Inflammatory macrophage treated with lipopolysaccharide for 4 hours (primary cell): ENCODE results near the gene ASNSD1.
"Not testable (repeated sequence)": the region's sequence is repeated elsewhere in the genome, so short reads cannot be mapped to it uniquely, and the experiment has no call there.

Source experiments
- DNase-seq: peaks from one replicate; pipeline ENCODE4 v3.0.0-alpha.2; 2020

ASNSD1 gene

DNA sequence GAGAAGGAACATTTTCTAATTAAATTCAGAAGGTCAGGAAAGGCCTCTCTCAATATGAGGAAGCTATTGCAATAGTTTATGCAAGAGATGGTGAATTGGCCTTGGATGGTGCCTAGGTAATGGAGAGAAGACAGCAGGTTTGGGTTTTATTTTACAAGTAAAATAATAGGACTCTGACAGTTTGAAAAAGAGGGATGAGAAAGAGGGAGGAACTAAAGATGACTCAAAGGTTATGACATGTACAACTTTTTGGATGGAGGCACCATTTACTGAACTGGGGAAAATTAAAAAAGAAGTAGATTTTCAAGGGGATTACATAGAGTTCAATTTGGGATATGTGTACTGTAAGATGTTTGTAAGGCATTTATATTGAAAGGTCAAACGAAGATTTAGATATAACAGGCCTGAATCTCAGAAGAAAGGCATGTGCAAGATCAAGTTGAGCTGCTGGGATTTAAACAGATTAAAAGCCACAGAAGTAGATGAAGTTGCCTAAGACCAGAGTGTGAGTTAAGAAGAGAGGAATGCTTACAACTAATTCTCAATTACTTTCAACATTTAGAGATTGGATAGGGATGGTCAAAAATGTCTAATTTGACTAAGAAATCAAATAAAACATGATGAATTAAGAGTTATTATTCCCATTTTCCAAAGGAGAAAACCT lies 12.3 kb upstream of the ASNSD1 start:
- no peak for DNase-seq

- no peak for DNase-seq
Observed at GRCh38 chr2:189651284-189651683, 10.0 kb upstream of the ASNSD1 start.

- DNase-seq: not testable (repeated sequence)
Observed at GRCh38 chr2:189653464-189653863, 7.8 kb upstream of the ASNSD1 start.

DNA sequence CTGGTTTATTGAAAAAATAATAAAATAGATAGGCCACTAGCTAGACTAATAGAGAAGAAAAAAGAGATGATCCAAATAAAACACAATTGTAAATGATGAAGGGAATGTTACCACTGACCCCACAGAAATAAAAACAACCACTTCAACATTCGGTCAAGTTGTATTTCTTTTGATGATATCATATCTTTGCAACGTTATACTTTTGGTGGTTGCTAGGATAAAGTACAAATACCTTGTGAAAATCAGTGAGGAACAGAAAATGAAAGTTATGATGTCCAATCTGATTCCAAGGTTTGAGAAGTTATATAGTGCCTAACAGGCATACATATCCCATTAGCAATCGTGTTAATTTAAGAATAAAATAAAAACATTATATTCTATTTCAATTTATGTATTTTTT lies 6.6 kb upstream of the ASNSD1 start:
- peak; percentile 41 for DNase-seq

DNA sequence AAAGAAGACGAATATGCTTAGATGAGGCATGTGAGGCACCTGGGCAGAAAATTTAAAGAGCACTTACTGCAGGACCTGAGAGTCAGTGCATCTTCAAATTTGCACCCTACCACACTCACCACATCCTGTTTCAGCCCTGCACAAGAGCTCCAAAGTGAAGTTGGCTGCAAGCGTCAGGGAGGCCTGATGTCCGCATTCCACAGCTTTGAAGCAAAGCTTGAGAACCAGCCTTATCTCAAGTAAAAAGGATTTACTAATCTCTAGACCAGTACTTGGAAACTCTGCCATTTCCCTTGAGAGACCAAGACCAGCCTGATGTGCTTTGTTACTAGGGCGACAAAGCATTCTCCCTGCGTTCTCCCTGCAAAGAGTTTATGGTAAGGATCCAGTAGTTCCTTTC lies 3.4 kb upstream of the ASNSD1 start:
- DNase-seq: no peak

DNA sequence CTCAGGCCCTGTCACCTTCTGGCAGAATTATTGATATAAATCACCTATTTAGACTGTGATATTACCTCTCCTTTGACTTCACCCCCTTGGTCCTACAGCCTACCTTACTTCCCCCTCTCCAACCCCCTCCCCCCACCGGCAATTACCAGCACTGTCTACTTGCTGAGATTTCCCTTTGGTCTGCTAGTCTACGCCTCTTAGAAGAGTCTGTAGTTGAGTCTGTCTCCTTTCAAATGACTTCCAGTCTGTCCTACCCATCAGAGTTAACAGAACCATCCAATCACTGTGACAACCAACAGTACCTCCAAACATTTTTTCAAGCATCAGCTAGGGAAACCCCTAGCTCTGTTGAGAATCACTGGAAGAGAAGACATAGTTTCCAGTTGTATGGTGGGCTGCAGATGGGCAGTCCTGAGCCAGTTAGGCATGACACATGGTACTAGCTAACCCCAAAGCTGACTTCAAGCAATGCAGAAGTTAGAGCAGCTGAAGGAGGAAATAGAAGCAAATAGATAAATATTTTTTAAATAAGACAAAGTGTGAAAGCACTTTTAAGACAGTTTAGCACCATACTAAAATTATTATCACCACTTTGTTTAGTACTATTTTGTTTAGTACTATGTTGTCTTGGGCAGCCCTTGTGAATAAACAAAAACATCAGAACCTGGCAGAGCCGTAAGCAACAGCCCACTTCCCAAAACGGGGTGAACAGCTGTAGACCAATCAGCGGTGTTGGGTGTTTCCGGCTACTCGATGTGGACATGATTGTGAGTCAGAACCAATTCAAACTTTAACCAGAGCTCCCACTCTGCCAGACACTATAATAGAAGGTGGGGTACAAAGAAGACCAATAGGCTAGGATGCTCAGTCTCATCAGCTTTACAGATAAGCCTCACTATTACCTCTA lies 2.7 kb upstream of the ASNSD1 start:
- DNase-seq: peak; percentile 56

GRCh38 chr2:189659734-189660133 lies 1.5 kb upstream of the ASNSD1 start:
- no peak for DNase-seq

DNA sequence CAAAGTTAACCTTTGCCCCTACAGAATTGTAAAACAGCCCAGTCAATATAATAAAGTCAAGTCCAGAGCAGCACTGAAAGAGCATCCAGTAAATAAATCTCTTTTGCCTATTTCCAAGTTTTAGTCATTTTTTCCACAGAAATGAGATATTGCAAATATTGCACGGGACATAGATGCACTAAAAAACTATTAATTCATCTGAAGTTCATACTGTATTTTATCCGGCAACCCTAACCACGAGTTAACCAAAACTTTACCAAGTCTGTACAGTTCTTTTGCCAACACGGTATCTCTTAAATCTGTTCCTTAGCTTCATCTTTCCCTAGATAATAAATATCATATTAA lies 484 bp upstream of the ASNSD1 start:
- no peak for DNase-seq

GRCh38 chr2:189661957-189662321 lies 680 bp downstream of the ASNSD1 start:
- DNase-seq: no peak

- DNase-seq: no peak
Observed at GRCh38 chr2:189662669-189663226, 1.5 kb downstream of the ASNSD1 start.

GRCh38 chr2:189663319-189663718 lies 2.1 kb downstream of the ASNSD1 start:
- not testable (repeated sequence) for DNase-seq

- DNase-seq: no peak
Observed at GRCh38 chr2:189669913-189670312, 8.7 kb downstream of the ASNSD1 start.

DNA sequence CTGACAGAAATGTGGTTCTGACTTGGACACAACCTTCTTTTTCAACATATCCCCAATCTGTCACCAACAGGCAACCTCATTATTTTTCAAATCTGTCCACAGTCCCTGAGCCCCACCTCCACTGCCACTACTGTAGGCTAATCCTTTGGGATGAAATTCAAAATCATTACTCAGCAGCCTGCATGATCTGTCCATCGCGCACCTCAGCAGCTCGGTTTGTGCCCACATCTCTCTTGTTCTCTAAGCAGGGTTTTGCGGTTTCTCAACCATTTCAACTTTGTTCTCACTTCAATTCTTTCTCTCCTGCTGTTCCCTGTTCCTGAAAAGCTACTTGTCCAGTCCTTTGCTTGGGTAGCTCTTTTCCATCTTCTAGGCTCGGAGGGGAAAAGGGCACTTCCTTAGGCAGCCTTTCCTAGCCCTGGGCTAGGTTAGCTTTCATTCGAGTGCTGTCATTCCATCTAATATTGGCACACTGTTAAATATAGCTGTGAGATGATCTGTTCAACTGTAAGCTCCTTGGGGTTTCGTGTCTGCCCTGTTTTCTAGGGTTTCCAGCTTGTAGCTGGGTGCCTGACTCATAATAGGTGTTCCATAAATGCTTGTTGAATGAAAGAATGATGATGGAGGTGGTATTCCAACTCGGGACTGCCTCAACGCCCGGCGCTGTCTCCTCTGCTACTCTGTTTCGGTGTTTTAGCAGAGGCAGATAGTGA lies 12.6 kb downstream of the ASNSD1 start:
- DNase-seq: no peak

GRCh38 chr2:189674374-189675112 lies 13.3 kb downstream of the ASNSD1 start, which contains the start of gene ANKAR:
ANKAR (plus strand) TSS chr2:189674670; CDS start chr2:189676491, 1,821 bp downstream.
- peak; percentile 93 for DNase-seq

- DNase-seq: no peak
Observed at GRCh38 chr2:189676471-189676870, 15.2 kb downstream of the ASNSD1 start.

- peak; percentile 31 for DNase-seq
Observed at GRCh38 chr2:189679226-189679625, 18.0 kb downstream of the ASNSD1 start.

DNA sequence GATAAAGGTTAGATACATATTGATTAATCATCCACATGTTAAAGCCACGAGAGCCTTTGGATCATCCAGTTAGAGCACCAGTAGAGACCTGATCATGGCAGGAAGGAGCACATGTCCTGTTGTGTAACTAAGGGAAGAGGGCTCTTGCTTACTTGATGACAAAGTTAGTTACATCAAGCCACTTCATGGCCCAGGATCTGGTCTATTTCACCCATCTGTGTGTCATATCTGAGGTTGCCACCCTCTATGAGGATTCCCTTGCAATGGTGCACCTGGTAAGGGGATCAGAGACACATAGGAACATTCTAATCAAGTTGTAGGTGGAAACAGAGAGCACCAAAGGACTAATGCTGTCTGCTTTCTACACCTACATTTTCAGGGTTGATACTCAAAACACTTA lies 19.9 kb downstream of the ASNSD1 start:
- peak; percentile 12 for DNase-seq

GRCh38 chr2:189681903-189682302 lies 20.6 kb downstream of the ASNSD1 start:
- DNase-seq: no peak

GRCh38 chr2:189683348-189683747 lies 22.1 kb downstream of the ASNSD1 start:
- DNase-seq: no peak

DNA sequence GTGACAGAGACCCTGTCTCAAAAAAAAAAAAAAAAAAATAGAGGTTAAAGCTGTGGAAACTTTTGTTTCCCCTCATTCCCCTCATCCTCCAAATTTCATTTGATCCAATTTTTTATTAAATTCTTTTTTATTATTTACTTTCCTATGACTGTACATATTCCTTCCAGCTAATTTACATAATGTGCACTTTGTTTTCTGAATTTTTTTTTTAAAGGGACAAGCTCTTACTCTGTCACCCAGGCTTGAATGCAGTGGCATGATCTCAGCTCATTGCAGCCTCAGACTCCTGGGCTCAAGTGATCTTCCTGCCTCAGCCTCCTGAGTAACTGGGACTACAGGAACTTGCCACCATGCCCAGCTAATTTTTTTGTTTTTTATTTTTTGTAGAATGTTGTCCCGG lies 23.6 kb downstream of the ASNSD1 start:
- DNase-seq: no peak

GRCh38 chr2:189685540-189686229 lies 24.4 kb downstream of the ASNSD1 start:
- no peak for DNase-seq

- DNase-seq: not testable (repeated sequence)
Observed at GRCh38 chr2:189687796-189688195, 26.5 kb downstream of the ASNSD1 start.
